ENCODE data around the gene WDR64.

- no peak for TF ChIP-seq POLR2A (IDR thresholded peaks at IDR 0.05)
- no peak for TF ChIP-seq CTCF (IDR thresholded peaks at IDR 0.05)
These were observed 163.9 kb downstream of the WDR64 start for GRCh38 chr1:241816008-241816407.
